Testis (tissue), 3 donors: ENCODE data around the gene PODNL1. TPM values are rescaled to one million over a fixed set of nuclear protein-coding genes. Genes with fewer than 3 reads are reported as not detected.

ENCODE experiments used
- DNase-seq: peaks from one replicate; pipeline ENCODE4 v3.0.0-alpha.2; 2019
- H3K27ac ChIP-seq, 2 donors: fragments of 200-600 bp; sonication (generic); one replicate each; pipeline ENCODE4 v1.5.1; 2019
- H3K27me3 ChIP-seq: fragments of 200-600 bp; sonication (generic); one replicate; pipeline ENCODE4 v1.5.1; 2019
- H3K36me3 ChIP-seq: fragments of 200-600 bp; sonication (generic); one replicate; pipeline ENCODE4 v1.5.1; 2017; ENCODE audit warnings: low read depth; ENCODE audit errors: missing control alignments
- H3K4me1 ChIP-seq: fragments of 200-600 bp; sonication (generic); one replicate; pipeline ENCODE4 v1.5.1; 2019
- H3K4me3 ChIP-seq, 2 donors: fragments of 200-600 bp; sonication (generic); one replicate each; pipeline ENCODE4 v1.5.1; 2017 to 2019
- H3K9me3 ChIP-seq: fragments of 200-600 bp; sonication (generic); one replicate; pipeline ENCODE4 v1.5.1; 2017
- POLR2A ChIP-seq: fragments of 450-650 bp; IDR thresholded peaks from one replicate; pipeline ENCODE4 v1.6.1; 2017; ENCODE audit warnings: antibody characterized with exemption, mild to moderate bottlenecking, moderate library complexity
- WGBS, 2 donors: methylation state at CpG; one replicate each; pipeline ENCODE4 v1.1.5; 2018; 5-methylcytosine and 5-hydroxymethylcytosine counted together
- intact Hi-C: fragments of 100-400 bp; cut with DNase I; formaldehyde crosslinking; loops from one replicate; pipeline ENCODE4 v1.15.1; 2023; ENCODE audit warnings: low total_unique reads
- polyA plus RNA-seq: library from polyadenylated mRNA; stranded (reverse); fragments of 350-450 nt; fragmentation: Illumina TruSeq; extraction: RNeasy Lipid Tissue Mini Kit (QIAGEN cat#74804); gene quantifications from one replicate; pipeline ENCODE4 v1.2.3, GENCODE V29; 2014; ENCODE audit warnings: low read depth, low replicate concordance; ENCODE audit not compliant: insufficient read depth
- total RNA-seq, 2 donors: library from RNA; depleted of rRNA; stranded (reverse); fragments of >200 nt; gene quantifications; one replicate each; pipeline ENCODE4 v1.2.3, GENCODE V29; 2016
- TF ChIP-seq, protein P1 (sequence below), 3 experiments: fragments of 450-650 bp in 2 of 3; fragments of 200-600 bp in 1 of 3; sonication (generic) in 1 of 3; IDR thresholded peaks; one replicate each; pipeline ENCODE4 v1.5.1; 2016 to 2019; ENCODE audit warnings: antibody characterized with exemption in 3 of 3, mild to moderate bottlenecking in 2 of 3, moderate library complexity in 1 of 3

Gene PODNL1
- total and polyA plus RNA-seq, 3 donors from 2014 or later, result 5.8 to 14.6 (median 12.6) TPM

DNA sequence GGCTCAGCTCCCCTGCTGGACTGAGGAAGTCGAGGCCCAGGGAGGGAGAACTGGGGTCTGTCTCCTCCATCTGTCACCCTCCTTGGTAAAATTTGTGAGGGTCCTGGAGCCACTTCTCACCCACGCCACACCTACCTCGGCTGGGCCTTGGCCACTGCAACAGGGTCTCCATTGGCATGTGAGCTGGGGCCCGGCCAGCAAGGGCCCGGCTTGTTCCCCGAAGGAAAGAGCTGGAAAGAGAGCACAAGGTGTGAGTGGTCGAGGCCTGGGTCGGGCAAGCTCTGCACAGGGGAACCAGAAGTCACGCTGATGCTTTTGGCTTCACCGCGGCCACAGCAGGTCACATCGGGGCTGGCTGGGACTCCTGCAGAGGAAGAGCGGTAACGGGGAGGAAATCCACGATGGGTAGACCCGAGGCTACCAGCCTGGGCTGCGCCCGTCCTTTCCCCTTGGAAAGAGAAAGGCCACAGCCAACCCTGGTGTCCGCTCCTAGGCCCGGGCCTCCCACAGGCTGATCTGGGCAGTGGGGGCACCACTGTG is 52.3 kb downstream of the PODNL1 start:
- Histone ChIP-seq H3K27me3 (no peaks in the 10 kb centered on the region), H3K36me3 (no peaks in the 10 kb centered on the region), H3K4me1 (peaks cover 43% of the 10 kb centered on the region), H3K4me3 (no peak overlapping the region), H3K9me3 (no peaks in the 10 kb centered on the region), H3K27ac (peak overlapping the region in 1 of 2 donors; percentile 64)
- 91 to 92% methylated on average over 19 to 20 of the region's 20 CpGs for WGBS, 2 donors
- intact Hi-C loops, result loop anchor here (10.0 kb wide), 1 partner anchor 189 kb away; the partner anchor contains the start of gene MISP3
- DNase-seq, result no peak
- no peak for TF ChIP-seq POLR2A
- TF ChIP-seq, protein P1, sequence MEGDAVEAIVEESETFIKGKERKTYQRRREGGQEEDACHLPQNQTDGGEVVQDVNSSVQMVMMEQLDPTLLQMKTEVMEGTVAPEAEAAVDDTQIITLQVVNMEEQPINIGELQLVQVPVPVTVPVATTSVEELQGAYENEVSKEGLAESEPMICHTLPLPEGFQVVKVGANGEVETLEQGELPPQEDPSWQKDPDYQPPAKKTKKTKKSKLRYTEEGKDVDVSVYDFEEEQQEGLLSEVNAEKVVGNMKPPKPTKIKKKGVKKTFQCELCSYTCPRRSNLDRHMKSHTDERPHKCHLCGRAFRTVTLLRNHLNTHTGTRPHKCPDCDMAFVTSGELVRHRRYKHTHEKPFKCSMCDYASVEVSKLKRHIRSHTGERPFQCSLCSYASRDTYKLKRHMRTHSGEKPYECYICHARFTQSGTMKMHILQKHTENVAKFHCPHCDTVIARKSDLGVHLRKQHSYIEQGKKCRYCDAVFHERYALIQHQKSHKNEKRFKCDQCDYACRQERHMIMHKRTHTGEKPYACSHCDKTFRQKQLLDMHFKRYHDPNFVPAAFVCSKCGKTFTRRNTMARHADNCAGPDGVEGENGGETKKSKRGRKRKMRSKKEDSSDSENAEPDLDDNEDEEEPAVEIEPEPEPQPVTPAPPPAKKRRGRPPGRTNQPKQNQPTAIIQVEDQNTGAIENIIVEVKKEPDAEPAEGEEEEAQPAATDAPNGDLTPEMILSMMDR (IDR thresholded peaks at IDR 0.05), result no peak

DNA sequence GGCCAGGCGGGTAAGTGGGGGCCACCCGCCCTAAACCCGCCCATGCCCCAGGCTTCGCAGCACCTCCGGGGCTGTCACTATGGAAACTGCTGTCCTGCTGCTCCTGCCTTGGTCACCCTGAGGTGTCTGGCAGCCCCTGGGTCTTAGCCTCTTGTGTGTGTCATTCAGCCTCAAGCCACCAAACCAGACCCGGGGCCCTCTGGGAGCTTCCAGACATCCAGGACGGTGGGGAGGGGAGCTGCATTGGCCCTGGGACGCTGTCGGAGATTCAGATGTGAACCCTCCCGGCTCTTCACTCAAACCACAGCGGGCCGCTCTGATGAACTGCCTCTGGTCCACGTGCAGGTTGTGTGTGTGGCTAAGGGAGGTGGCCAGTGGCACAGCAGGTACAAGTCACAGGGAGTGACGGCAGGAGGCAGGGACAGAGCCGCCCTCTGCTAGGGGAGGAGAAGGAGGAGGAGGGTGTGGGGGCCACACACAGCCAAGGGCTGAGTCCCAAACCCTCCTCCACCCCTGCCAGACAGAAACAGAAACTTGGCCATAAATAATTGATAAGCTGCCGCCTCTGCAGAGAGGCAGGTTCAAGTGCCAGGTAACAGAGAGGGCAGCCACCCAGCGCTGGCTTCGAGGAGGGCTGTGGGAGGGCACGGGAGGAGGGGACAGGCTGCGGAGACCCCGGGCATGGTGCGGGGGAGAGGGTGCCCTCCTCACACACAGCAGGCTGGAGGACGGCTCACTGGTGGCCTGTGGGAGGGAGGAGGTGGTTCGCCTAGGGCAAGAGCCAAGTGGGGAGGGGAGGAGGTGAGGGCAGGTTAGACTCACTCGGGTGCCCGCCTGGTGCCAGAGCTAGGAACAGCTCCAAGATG is 53.3 kb downstream of the PODNL1 start:
- WGBS, 2 donors, result 42 to 66% methylated on average over 11 to 22 of the region's 26 CpGs
- no peaks in the 10 kb centered on the region for H3K9me3 ChIP-seq
- TF ChIP-seq, protein P1 (IDR thresholded peaks at IDR 0.05), result no peak
- TF ChIP-seq POLR2A, result no peak
- H3K27me3 ChIP-seq, result no peaks in the 10 kb centered on the region
- peaks cover 52% of the 10 kb centered on the region for H3K4me1 ChIP-seq
- H3K4me3 ChIP-seq, result no peak overlapping the region
- DNase-seq, result peak; percentile 81
- intact Hi-C loops, result loop anchor here (10.0 kb wide), 1 partner anchor 190 kb away; the partner anchor contains the start of gene MISP3
- H3K36me3 ChIP-seq, result no peaks in the 10 kb centered on the region
- H3K27ac ChIP-seq, result peak overlapping the region; percentile 58 to 64

GRCh38 chr19:13883516-13884064 is 54.6 kb downstream of the PODNL1 start:
- no peak for TF ChIP-seq POLR2A
- TF ChIP-seq, protein P1 (IDR thresholded peaks at IDR 0.05), result peak in 1 of 3 experiments; percentile 8
- intact Hi-C loops, result loop anchor here (10.0 kb wide), 1 partner anchor 191 kb away; the partner anchor contains the start of gene MISP3
- Histone ChIP-seq H3K36me3 (no peaks in the 10 kb centered on the region), H3K4me3 (no peak overlapping the region), H3K27me3 (no peaks in the 10 kb centered on the region), H3K9me3 (no peaks in the 10 kb centered on the region), H3K27ac (peak overlapping the region; percentile 39), H3K4me1 (peaks cover 56% of the 10 kb centered on the region)
- 84 to 85% methylated on average over 9 to 10 of the region's 10 CpGs for WGBS, 2 donors
- DNase-seq, result no peak

GRCh38 chr19:13882836-13883235 is 55.4 kb downstream of the PODNL1 start:
- no peak for DNase-seq
- TF ChIP-seq, protein P1 (IDR thresholded peaks at IDR 0.05), result no peak
- Histone ChIP-seq H3K4me3 (no peak overlapping the region), H3K9me3 (no peaks in the 10 kb centered on the region), H3K27ac (peak overlapping the region in 1 of 2 donors; percentile 32), H3K36me3 (no peaks in the 10 kb centered on the region), H3K27me3 (no peaks in the 10 kb centered on the region), H3K4me1 (peaks cover 56% of the 10 kb centered on the region)
- intact Hi-C loops, result loop anchor here (10.0 kb wide), 1 partner anchor 192 kb away; the partner anchor contains the start of gene MISP3
- 78 to 97% methylated on average over 5 to 12 of the region's 12 CpGs for WGBS, 2 donors
